HG03558 (cell line): ENCODE measurements around the gene MMP24OS.
A peak's percentile ranks its signal among the peaks of the same experiment; 100 is the strongest.
"Not testable (repeated sequence)": the region's sequence is repeated elsewhere in the genome, so short reads cannot be mapped to it uniquely, and the experiment has no call there.

Source experiments
- ATAC-seq: cut with Tn5 transposase; IDR thresholded peaks from one replicate; pipeline ENCODE4 v1.9.1; 2021; ENCODE audit warnings: moderate number of reproducible peaks; ENCODE audit not compliant: unreplicated experiment; ENCODE audit errors: extremely low read depth

Gene MMP24OS

DNA sequence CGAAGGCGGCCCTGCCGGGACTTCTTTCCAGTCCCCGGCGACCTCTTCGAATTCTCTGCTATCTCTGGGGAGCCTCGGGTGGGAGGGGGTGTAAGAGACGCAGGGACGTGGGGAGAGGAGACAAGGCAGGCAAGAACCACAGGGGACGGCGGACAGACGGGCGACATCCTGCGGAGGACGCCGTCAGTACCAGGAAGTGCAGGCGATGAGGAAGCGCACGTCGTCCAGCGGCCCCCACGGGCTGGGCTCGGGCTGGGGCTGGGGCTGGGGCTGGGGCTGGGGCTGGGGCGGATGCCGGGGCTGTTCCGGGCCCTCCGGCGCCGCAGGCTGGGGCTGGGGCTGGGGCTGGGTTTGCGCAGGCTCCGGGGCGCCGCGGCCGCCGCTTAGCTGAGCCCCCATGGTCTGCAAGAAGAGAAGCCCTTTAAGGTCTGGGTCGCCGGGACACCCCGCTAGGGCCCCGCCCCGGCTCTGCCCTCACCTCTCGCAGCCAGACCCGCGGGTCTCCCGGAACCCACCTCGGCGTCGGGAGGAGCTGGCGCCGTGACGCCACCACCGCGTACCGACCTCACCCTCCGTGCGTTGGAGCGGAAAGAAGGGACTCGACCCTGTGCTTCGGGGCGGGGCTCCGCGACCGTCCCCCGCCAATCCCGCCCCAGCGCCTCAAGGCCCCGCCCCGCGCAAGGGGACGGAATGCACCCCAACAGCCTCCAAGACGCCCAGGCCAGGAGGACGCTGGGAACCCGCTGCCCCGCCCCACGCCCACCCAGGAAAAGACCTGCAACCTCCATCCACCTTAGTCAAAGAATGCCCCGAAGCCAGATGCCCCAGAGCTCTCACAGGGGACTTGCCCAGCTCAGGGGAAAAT is at the start of gene MMP24OS:
Gene MMP24OS (minus strand): TSS at position 592 of the 865 bp plus-strand sequence. CDS start 193 bp downstream, at position 399.
- ATAC-seq: peak; percentile 70

DNA sequence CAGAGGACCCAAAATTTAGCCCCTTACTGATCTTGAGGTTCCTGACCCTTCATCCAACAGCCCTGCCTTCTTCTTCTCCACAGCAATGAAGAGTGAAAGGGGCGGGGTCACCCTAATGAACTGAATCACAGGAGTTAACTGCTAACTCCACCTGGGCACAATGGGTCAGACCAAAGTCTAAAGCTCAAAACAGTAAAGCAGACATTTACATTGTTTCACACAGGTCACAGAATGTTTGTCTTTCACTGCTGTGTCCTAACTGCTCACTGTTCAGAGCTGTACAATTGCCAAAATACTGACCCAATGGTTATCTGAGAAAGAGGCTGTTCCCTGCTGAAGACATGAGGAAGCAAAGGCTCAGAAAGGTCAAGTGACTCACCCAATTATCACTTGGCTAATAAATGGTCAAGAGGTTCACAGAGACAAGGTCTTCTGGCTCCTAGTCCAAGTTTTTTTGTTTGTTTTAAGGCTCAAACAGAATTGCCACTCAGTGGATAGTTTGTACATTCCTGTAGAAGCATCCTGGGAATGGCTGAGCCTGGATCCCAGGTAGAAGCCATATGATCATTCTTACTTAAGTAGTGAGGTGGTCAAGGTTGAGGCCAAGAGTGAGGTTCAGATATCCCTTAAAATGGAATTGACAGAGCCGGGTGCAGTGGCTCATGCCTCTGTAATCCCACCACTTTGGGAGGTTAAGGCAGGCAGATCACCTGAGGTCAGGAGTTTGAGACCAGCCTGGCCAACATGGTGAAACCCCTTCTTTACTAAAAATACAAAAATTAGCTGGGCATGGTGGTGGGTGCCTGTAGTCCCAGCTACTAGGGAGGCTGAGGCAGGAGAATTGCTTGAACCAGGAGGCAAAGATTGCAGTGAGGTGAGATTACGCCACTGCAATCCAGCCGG is 49.4 kb upstream of the MMP24OS start:
- no peak for ATAC-seq

DNA sequence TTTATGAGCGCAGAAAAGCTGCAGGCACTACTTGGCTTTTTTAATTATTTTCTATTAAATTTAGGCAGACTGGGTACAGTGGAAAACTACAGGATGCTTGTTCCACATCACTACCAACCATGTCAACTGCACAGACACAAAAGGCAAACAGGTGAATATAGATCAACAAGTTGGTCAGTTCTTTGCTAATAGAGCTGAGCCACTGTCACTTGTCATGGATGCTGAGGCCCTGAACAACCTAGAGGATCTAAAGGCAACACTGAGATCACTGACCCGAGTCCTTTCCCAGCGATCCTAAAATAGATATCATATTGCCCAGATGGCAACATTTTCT is 48.8 kb upstream of the MMP24OS start:
- no peak for ATAC-seq

DNA sequence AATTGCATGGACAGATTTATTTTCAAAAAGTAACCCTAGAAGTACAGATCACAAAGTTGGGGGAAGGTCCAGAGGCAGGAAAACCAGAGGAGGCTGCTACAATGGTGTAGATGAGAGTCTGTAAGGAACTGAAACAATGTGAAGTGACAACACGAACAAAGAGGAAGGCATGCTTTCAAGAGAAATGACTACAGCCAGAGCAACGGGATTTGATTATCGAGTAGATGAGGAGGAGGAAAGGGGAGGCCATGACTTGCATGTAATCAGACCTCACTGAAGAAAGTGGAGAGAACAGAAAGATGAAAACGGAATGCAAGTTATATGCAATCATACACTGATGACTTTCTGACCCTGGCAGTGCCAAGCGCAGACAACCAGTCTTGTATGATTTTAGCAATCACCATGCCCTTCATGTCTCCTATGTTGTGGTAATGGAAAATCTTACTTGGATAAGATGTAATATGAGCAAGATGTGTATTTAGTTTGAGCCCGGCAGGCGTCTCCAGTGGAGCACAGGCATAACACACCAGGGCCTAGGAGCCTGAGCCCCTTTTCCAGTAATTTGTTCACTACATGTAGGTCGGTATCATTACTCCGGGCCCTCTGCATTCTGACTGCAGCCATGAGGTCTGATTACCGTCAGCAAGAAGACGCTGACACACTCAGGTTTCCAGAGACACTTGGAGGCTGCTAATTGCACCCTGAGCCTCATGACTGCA is 48.3 kb upstream of the MMP24OS start:
- ATAC-seq: no peak

DNA sequence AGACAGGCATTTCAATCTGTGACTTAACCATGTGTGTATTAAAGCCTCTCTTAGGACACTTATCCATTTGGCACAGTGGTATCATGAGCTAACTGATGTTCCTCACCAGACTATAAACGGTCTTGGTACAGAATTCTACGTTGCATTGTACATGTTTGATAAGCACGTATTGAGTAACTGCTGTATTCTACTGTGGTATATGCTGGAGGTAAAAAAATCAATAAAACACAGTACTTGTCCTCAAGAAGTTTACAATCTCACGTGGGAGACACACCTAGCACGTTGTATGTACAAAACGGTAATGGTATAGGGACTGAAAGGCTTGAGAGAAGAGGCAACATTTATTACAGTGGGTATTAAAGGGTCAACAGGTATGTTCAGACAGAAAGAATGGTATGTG is 47.5 kb upstream of the MMP24OS start:
- no peak for ATAC-seq

DNA sequence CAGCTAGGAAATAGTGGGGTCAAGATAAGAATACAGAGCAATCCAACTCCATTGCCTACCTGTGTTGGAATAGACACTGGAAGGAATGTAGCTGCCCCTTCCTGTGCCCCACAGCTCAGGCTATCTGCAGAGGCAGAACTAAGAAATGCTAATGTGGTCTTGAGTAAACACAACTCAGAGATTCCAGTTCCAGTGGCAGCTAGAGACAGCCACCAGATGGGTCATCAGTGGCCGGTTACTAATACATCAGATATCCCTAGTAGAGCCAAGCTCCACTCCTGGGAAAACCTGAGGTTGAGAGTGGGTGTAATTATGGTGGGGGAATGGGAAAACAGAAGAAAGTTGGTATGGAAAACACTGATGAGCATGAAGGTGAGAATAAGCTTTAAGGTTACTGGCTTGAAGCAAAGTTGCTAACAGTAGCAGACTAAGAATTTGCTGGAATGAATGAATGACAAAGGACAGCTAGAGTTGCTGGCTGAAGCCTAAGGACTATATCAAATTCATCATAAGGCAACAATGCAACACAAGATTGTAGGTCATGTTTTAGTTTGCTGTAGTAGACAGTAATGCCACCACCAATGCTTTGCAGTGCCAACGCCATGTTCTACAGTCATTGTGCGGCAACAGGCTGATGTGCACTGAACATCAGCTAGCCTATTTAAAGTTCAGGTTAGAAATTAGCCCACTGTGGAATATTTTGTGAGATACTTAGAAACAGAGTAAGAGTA is 42.6 kb upstream of the MMP24OS start:
- ATAC-seq: no peak

DNA sequence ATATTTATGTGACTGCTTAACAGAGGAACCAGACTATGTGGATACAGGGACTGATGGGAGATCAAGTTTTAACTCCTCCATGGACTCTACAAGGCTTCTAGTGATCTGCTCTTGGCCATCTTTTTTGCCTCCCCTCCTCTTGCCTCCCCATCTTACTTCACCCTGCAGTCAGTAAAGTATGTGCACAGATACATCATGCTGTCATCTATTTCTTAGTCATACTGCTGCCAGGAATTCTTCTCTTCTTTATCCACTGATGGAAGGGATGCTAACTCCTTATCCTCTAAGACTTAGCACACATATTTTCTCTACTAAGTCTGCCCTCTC is 41.9 kb upstream of the MMP24OS start:
- ATAC-seq: no peak

DNA sequence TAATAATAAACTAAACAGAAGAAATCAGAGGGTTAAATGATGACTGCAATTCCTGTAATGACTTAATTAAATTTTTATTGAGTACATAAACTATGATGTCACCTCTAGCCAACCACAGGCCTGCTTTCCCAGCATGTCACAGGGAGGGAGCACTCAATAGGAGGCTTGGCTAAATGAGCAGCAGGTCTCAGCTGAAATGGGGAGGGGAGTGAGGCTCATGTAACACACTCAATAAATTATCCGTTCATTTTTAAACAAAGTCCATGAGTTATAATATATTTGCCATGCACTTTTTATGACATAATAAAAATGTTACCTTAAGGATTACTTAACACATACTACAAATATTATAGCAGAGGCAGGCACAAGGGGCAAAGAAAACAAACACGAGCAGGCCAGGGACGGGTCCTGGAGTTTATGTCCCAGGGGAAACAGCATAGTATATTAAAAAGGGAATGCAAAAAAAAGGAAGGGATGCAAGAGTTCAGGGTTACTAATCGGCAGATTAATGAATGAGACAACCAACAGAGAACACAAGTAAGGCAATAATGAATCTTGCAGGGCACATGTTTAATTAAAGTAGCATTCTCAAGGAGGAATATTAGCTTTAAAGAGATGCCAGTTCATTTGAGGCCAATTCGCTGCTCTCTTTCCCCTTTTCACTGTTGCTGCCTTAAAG is 41.4 kb upstream of the MMP24OS start:
- no peak for ATAC-seq

DNA sequence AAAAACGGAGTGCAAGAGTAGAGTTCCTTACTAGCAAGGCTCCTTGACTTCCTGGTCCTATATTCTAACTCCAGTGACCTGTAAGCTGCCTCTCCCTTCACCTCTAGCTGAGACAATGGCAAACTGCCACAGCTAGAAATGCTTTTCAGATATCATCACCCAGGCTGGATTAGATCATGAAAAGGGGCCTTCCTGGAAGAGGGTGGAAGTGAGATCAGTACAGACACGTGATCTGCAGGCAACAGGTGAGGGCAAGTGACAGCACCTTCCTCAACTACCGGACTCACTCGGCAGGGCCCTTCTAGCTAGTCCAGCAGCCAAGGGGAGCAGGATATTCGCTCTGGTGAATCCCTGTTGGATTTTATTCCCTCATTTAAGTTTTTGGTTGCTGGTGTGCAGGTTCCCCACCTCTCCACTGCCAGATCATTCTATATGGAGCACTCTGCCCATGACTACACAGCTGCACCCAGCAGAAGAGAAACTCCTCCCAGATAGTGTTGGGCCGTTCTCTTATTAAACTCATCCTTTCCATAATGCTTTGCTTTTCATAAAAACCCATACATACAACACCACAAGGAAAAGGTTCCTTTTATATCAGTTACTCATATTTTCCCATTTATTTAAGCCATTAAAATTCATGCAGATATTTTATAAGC is 40.7 kb upstream of the MMP24OS start:
- ATAC-seq: no peak

DNA sequence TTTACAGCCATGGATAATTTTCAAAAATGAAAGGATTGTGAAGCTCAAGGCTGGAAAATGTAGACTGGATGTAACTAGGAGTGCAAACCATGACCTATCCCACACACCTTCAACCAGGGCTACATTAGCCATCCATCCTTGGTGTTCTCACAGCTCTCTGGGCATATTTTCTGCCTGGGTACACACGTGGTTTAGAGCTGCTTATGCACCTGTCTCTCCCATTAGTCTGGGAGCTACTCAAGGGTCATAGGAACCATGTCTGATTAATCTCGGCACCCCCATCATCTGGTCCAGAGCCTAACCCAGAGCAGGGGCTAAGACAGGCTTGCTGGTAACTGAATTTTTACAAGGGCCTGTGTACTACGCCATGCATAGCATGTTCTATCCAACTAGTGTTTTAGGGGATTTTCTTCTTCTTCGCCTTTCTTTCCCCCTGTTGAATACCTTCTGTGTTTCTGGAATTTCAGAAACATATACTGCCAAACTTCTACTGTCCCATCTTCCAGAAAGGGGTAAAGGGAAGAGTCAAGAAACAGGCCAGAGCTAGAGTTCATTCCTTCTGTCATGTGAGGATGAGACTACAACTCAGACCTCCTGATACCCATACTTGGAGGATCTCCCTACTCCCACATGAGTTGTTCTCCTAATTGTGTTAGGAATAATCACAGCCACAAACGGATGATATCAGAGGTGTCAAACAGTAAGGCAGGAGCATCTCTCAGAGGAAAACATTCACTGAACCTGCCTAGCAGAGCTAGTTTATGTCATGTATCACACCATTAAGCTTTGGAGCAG is 39.7 kb upstream of the MMP24OS start:
- no peak for ATAC-seq

DNA sequence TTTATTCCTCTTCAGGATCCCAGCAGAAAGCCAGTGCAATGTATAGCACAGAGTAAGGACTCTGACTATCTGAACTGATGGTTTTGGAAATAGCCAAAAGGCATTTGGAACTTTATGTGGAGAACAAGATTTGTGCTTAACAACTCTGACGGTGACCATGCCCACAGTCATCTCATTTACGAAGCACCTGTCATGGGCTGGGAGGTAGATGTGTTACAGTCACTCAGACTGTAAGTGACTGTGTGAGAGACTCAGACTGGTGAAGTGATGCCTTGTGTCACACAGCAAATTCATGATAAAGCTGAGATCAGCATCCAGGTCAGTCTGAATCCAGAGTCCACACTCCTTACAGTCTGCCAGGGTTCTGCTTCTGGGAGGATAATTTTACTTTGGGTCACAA is 38.2 kb upstream of the MMP24OS start:
- no peak for ATAC-seq

DNA sequence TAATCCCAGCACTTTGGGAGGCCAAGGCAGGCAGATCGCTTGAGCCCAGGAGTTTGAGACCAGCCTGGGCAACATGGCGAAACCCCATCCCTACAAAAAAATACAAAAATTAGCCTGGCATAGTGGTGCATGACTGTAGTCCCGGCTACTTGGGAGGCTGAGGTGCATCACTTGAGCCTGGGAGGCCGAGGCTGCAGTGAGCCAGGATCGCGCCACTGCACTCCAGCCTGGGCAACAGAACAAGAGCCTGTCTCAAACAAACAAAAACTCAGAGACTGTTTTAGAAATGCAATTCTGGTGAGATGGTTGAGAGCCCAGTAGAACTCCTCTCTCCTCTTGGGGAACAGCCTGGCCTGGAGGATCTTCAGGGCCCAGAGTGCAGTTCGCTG is 37.7 kb upstream of the MMP24OS start:
- not testable (repeated sequence) for ATAC-seq

DNA sequence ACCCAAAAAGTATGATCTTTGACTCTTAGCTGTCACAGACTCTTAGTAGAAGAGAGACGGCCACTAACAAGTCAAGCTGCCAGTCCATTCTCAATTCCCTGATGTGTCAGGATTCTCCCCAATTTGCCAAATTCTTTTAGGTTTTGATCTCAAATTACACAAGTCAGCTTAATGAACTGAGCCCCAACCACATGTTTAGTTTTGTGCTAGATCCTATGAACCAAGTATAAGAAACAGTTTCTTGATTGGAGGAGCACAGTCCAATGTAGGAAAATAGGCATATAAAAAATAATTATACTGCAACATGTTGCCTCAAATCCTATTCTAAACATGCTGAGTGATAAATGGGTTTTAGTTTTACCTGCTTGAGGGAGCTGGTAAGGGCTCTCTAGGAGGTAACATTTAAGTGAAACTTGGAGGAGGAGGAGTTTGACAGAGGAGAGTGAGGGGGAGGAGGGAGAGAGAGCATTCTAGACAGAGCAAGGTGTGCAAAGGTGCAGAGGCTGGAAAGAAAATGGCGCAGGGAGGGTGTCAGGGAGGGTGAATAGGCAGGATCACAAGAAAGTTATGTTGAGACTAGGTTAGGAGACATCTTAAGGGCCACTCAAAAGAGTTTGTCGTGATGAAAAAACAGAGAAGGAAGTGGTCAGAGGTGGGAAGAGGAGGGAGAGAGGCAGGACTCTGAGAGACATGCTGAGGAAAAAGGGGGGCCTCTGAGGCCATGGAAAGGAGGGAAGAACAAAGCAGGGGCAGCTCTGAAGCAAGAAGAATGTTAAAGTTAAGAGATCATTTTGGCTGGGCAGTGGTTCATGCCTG is 37.1 kb upstream of the MMP24OS start:
- ATAC-seq: no peak

DNA sequence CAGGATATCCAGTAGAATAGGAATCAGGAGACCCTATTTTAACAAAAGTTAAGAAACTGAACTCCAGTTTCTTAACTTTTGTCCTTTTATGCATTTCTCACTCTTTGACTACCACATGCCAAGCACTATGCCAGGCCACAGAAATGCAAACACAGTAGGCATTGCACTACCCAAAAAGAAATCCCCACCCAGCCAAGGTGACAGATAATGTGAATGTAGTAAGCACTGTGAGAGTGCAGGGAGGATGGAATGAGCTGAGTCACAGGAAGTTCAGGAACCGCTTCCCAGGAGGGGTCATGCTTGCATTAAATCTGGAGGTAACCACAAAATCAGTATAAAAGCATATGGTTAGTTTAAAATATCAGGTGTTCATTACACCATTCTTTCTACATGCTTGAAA is 34.4 kb upstream of the MMP24OS start:
- ATAC-seq: no peak

DNA sequence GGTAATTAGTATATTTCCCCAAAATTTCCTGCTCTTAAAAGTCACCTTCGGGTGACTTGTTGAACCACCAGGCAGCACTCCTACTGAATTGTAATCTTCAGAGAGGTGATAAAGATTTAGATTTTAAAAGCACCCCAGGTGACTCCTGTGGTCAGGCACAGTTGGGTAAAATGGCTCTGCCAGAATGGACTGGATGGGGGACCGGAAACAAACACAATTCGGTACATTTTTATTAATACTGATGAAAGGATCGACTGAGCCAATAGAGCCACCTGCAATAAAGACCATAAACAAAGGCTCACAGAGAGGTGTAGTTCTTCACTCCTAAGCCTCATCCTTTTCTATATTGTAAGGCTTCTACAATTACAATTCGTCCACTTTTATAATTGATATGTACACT is 33.9 kb upstream of the MMP24OS start:
- no peak for ATAC-seq

DNA sequence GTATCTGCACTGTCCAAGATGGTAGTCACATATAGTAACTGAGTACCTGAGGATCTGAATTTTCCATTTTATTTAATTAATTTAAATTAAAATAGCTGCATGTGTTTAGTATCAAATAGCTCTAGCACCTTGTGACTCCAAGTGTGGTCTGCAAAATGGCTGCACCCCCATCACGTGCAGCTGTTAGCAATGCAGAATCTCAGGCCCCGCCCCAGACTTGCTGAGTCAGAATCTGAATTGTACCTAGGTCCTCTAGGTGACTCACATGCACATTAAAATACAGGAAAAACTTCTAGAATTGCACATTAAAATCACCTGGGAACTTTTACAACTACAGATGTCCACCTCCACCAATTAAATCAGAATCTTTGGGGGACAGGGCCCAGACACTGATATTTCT is 33.5 kb upstream of the MMP24OS start:
- no peak for ATAC-seq
